ENCODE data around the gene RASGRF2.
"Not testable (repeated sequence)": the region's sequence is repeated elsewhere in the genome, so short reads cannot be mapped to it uniquely, and the experiment has no call there.

The RASGRF2 gene

DNA sequence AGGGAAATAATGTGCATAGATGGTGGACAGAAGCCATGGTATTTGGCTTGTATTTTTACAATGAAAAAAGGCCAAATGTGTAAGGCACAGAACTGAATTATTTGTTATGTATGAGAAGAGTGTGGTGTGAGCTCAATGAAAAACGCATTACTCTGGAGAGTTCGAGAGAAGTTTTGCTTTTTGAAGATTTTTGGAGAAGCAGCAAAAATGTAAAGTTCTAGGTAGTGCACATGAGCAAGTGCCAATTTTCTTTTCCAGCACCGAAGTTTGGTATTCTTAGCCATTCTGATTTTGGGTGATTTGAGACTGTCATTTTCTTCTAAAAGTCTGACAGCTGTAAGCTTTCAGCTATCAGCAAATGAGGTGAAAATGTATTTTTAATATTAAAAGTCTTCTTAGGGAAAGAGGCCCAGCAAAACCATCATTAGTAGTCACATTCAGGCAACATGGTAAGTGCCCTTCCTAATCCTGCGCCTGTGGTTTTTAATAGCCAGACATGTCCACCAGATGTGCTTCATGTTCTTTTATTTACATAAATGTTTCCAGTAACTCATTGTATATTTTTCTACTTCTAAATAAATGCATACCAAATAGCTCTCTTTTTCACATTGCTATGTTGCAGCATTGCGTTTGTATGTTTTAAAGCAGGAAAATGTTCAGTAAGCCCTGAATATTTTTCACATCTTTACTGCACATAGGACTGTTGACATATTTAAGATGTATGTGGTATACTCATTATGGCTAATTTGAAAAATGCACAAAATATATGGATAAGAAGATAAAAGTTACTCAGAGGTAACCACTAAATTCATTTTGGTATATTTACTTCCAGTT lies 50.4 kb downstream of the RASGRF2 start:
- no peak overlapping the region for H3K27ac ChIP-seq
- TF ChIP-seq, protein P1, sequence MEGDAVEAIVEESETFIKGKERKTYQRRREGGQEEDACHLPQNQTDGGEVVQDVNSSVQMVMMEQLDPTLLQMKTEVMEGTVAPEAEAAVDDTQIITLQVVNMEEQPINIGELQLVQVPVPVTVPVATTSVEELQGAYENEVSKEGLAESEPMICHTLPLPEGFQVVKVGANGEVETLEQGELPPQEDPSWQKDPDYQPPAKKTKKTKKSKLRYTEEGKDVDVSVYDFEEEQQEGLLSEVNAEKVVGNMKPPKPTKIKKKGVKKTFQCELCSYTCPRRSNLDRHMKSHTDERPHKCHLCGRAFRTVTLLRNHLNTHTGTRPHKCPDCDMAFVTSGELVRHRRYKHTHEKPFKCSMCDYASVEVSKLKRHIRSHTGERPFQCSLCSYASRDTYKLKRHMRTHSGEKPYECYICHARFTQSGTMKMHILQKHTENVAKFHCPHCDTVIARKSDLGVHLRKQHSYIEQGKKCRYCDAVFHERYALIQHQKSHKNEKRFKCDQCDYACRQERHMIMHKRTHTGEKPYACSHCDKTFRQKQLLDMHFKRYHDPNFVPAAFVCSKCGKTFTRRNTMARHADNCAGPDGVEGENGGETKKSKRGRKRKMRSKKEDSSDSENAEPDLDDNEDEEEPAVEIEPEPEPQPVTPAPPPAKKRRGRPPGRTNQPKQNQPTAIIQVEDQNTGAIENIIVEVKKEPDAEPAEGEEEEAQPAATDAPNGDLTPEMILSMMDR (IDR thresholded peaks at IDR 0.05) = no peak

DNA sequence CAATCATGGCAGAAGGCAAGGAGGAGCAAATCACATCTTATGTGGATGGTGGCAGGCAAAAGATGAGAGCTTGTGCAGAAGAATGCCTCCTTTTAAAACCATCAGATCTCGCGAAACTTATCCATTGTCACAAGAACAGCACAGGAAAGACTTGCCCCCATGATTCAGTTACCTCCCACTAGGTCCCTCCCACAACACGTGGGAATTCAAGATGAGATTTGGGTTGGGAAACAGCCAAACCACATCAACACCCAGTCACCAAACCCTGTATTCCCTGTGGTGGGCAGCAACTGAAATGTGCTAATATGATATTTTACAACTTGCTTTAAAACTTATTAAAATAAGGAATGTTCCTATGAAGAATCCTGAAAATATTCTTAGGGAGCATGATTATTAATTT lies 54.2 kb downstream of the RASGRF2 start:
- TF ChIP-seq, protein P1 (IDR thresholded peaks at IDR 0.05) = no peak
- TF ChIP-seq ZFX (IDR thresholded peaks at IDR 0.05; ENCODE audit: borderline replicate concordance) = no peak
- no peak overlapping the region for H3K27ac ChIP-seq

- TF ChIP-seq ZFX (IDR thresholded peaks at IDR 0.05; ENCODE audit: borderline replicate concordance) = no peak
- TF ChIP-seq, protein P1 (IDR thresholded peaks at IDR 0.05) = no peak
- no peak overlapping the region for H3K27ac ChIP-seq
These were observed 56.0 kb downstream of the RASGRF2 start for GRCh38 chr5:81016116-81016515.

- no peak overlapping the region for H3K27ac ChIP-seq
These were observed 57.2 kb downstream of the RASGRF2 start for GRCh38 chr5:81017320-81017719.

DNA sequence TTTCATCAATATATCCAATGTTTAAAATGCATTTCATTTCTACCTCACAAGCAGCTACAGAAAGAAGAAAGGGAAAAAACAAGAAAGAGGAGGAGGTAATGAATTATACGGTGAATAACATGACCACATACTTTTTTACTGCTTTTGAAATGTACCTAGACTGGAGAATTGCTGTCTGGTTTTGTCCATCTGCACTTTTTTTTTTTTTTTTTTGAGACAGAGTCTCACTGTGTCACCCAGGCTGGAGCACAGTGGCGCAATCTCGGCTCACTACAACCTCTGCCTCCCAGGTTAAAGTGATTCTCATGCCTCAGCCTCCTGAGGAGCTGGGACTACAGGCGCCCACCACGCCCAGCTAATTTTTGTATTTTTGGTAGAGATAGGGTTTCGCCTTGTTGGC lies 58.4 kb downstream of the RASGRF2 start:
- not testable (repeated sequence) for H3K27ac ChIP-seq

More at GRCh38 chr5:81017320-81017719, 57.2 kb downstream of the RASGRF2 start:
- TF ChIP-seq, protein P1 (IDR thresholded peaks at IDR 0.05) = no peak
- no peak for TF ChIP-seq ZFX (IDR thresholded peaks at IDR 0.05; ENCODE audit: borderline replicate concordance)

DNA sequence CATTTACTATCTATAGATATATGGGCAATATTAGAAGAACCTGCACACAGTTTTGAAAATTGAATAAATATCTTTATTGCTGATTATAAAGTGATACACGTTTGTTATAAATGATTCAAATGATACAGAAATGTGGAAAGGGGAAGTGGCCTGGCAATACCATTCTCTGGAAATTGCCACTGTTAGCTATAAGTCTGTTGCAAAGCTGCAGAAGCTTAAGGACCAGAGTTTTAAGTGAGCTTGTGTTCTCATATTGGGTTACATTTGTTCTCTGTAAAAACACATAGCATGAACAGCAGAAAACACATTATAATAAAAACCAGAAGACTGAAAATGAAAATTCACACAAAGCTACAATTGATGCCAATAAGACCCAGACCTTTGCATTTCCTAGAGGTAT lies 59.6 kb downstream of the RASGRF2 start:
- TF ChIP-seq ZFX (IDR thresholded peaks at IDR 0.05; ENCODE audit: borderline replicate concordance) = no peak
- TF ChIP-seq, protein P1 (IDR thresholded peaks at IDR 0.05) = no peak

DNA sequence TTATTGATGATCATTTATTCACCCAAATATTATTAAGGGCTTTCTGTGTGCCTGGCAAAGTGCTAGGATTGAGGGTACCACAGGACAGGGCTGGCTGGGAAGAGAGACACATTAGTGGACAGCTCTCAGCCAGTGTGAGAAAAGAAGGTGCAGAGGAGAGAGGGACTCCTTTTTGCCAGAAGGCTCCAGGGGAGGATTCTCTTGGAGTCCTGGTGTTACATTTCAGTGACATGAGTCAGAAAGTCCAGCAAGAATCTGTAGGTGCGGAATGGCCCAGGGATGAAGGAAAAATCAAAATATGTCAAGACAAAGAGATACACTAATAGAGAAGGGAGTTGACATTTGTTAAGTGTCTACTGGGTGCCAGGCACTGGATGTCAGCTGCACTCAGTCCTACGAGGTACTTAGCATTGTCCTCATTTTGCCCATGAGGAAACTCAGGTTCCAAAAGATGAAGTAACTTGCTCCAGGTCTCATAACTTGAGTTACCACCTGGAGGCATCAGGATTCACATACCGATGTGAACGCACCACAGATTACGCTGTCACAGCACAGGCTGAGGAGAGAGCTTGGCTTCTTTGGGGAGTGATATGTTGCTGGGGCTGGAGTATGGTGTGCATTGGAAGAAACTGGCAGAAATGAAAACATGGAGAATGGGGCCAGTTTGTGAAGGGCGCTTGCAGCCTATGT lies 60.5 kb downstream of the RASGRF2 start:
- no peak for TF ChIP-seq ZFX (IDR thresholded peaks at IDR 0.05; ENCODE audit: borderline replicate concordance)
- TF ChIP-seq, protein P1 (IDR thresholded peaks at IDR 0.05) = no peak

More for the DNA sequence above, 59.6 kb downstream of the RASGRF2 start:
- no peak overlapping the region for H3K27ac ChIP-seq

More for the DNA sequence above, 60.5 kb downstream of the RASGRF2 start:
- H3K27ac ChIP-seq = no peak overlapping the region
